Smooth muscle cell (in vitro differentiated cells): ENCODE data around the gene SERINC4. TPM values are rescaled to one million over a fixed set of nuclear protein-coding genes. Genes with fewer than 3 reads are reported as not detected.
A peak's percentile ranks its signal among the peaks of the same experiment; 100 is the strongest.

Experiments
- DNase-seq: peaks from one replicate; lab custom pipeline; 2025; ENCODE audit not compliant: unreplicated experiment; lab: John Stamatoyannopoulos, UW
- H2AFZ ChIP-seq: fragments of 200-600 bp; sonication (generic); 2 replicates; pipeline ENCODE4 v1.6.0; 2016; ENCODE audit warnings: antibody characterized with exemption, low read depth, mild to moderate bottlenecking
- H3F3A ChIP-seq: fragments of 200-600 bp; sonication (generic); 2 replicates; pipeline ENCODE4 v1.6.0; 2017; ENCODE audit warnings: antibody characterized with exemption, low read depth
- H3K27ac ChIP-seq: fragments of 200-600 bp; sonication (generic); 2 replicates; pipeline ENCODE4 v1.5.1; 2016; ENCODE audit warnings: low read depth, mild to moderate bottlenecking
- H3K27me3 ChIP-seq: fragments of 200-600 bp; sonication (generic); 2 replicates; pipeline ENCODE4 v1.6.1; 2016; ENCODE audit warnings: low read depth, mild to moderate bottlenecking
- H3K36me3 ChIP-seq: fragments of 200-600 bp; sonication (generic); 2 replicates; pipeline ENCODE4 v1.5.1; 2016; ENCODE audit warnings: low read depth
- H3K4me1 ChIP-seq: fragments of 200-600 bp; sonication (generic); 2 replicates; pipeline ENCODE4 v1.5.1; 2016; ENCODE audit warnings: low read depth
- H3K4me2 ChIP-seq: fragments of 200-600 bp; sonication (generic); 2 replicates; pipeline ENCODE4 v1.6.0; 2016; ENCODE audit warnings: mild to moderate bottlenecking
- H3K4me3 ChIP-seq: fragments of 200-600 bp; sonication (generic); 2 replicates; pipeline ENCODE4 v1.5.1; 2016; ENCODE audit warnings: mild to moderate bottlenecking
- H3K79me2 ChIP-seq: fragments of 200-600 bp; sonication (generic); 2 replicates; pipeline ENCODE4 v1.6.0; 2016; ENCODE audit warnings: low read depth, mild to moderate bottlenecking
- H3K9ac ChIP-seq: fragments of 200-600 bp; sonication (generic); 2 replicates; pipeline ENCODE4 v1.6.0; 2016; ENCODE audit warnings: low read depth
- H3K9me3 ChIP-seq: fragments of 200-600 bp; sonication (generic); replicated peaks from 2 replicates; pipeline ENCODE4 v1.5.1; 2016; ENCODE audit warnings: low read depth
- H4K20me1 ChIP-seq: fragments of 200-600 bp; sonication (generic); 2 replicates; pipeline ENCODE4 v1.6.0; 2016; ENCODE audit warnings: low read depth
- WGBS: methylation state at CpG from one replicate; pipeline ENCODE4 v1.1.7; 2016; ENCODE audit warnings: low lambda C conversion rate; 5-methylcytosine and 5-hydroxymethylcytosine counted together
- polyA plus RNA-seq: library from polyadenylated mRNA; unstranded; fragments of >200 nt; fragmentation: Nextera tagmentation; extraction: Ambion mirVana; gene quantifications from 2 replicates; pipeline ENCODE4 v1.2.1, GENCODE V29; 2016
- total RNA-seq: library from RNA; depleted of rRNA; stranded (reverse); fragments of >200 nt; gene quantifications from 2 replicates; pipeline ENCODE4 v1.2.3, GENCODE V29; 2014
- TF ChIP-seq, protein P1 (sequence below): fragments of 200-600 bp; sonication (generic); IDR thresholded peaks from 2 replicates; pipeline ENCODE4 v1.5.1; 2017; ENCODE audit warnings: borderline replicate concordance, mild to moderate bottlenecking, antibody characterized with exemption; ENCODE audit not compliant: insufficient read depth, poor library complexity, severe bottlenecking

Gene SERINC4
- total and polyA plus RNA-seq, 2 experiments from 2014 or later = 0.17 TPM; not detected in 1

- Histone ChIP-seq H3K27me3 (no peaks in the 10 kb centered on the region), H3K4me2 (no peak overlapping the region), H3K4me3 (no peak overlapping the region), H3K36me3 (peaks cover 4% of the 10 kb centered on the region), H3K79me2 (peaks cover 33% of the 10 kb centered on the region), H4K20me1 (peaks cover 40% of the 10 kb centered on the region), H3K4me1 (peaks cover 26% of the 10 kb centered on the region), H3K9ac (no peak overlapping the region), H2AFZ (no peak overlapping the region), H3F3A (peaks cover 58% of the 10 kb centered on the region), H3K9me3 (no peaks in the 10 kb centered on the region), H3K27ac (peak overlapping the region; percentile 43)
- 91% methylated on average over 16 of the region's 16 CpGs for WGBS
- TF ChIP-seq, protein P1, sequence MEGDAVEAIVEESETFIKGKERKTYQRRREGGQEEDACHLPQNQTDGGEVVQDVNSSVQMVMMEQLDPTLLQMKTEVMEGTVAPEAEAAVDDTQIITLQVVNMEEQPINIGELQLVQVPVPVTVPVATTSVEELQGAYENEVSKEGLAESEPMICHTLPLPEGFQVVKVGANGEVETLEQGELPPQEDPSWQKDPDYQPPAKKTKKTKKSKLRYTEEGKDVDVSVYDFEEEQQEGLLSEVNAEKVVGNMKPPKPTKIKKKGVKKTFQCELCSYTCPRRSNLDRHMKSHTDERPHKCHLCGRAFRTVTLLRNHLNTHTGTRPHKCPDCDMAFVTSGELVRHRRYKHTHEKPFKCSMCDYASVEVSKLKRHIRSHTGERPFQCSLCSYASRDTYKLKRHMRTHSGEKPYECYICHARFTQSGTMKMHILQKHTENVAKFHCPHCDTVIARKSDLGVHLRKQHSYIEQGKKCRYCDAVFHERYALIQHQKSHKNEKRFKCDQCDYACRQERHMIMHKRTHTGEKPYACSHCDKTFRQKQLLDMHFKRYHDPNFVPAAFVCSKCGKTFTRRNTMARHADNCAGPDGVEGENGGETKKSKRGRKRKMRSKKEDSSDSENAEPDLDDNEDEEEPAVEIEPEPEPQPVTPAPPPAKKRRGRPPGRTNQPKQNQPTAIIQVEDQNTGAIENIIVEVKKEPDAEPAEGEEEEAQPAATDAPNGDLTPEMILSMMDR = no peak
- DNase-seq = no peak
Measured at GRCh38 chr15:43799209-43799944, 643 bp downstream of the SERINC4 start.

DNA sequence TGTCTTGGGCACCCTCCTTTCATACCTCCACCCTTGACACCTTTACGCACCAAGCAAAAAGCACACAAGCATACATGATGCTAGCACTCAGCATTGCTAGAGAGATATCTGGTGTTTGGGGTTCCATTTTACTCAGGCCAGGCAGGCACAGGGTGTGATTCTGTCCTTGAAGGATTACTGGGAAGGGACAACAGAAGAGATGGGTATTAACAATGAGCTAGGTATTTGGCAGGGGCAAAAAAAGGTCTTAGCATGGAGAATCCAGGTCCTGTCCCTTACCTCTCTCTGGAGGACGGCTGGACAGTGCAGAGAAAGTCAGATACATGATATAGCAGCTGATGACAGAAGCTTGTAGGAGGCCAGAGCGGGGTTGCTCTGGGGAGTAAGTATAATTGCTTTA is 3.5 kb downstream of the SERINC4 start:
- no peak overlapping the region for H3K4me2 ChIP-seq
- H3K27ac ChIP-seq = peak overlapping the region; percentile 6
- peaks cover 39% of the 10 kb centered on the region for H3K4me1 ChIP-seq
- no peak overlapping the region for H3K9ac ChIP-seq
- H4K20me1 ChIP-seq = peaks cover 58% of the 10 kb centered on the region
- 96% methylated on average over 3 of the region's 3 CpGs for WGBS
- H3K79me2 ChIP-seq = peaks cover 49% of the 10 kb centered on the region
- no peak overlapping the region for H3K4me3 ChIP-seq
- TF ChIP-seq, protein P1 = no peak
- no peak for DNase-seq
- H3K36me3 ChIP-seq = no peaks in the 10 kb centered on the region
- H2AFZ ChIP-seq = no peak overlapping the region
- H3F3A ChIP-seq = peaks cover 55% of the 10 kb centered on the region
- no peaks in the 10 kb centered on the region for H3K9me3 ChIP-seq
- H3K27me3 ChIP-seq = no peaks in the 10 kb centered on the region

- no peaks in the 10 kb centered on the region for H3K36me3 ChIP-seq
- H4K20me1 ChIP-seq = peaks cover 58% of the 10 kb centered on the region
- no peak overlapping the region for H3K4me2 ChIP-seq
- peaks cover 53% of the 10 kb centered on the region for H3F3A ChIP-seq
- no peak for DNase-seq
- no peaks in the 10 kb centered on the region for H3K9me3 ChIP-seq
- H3K9ac ChIP-seq = no peak overlapping the region
- H3K4me3 ChIP-seq = no peak overlapping the region
- H3K79me2 ChIP-seq = peaks cover 44% of the 10 kb centered on the region
- peaks cover 35% of the 10 kb centered on the region for H3K4me1 ChIP-seq
- peak overlapping the region; percentile 97 for H3K27ac ChIP-seq
- no peaks in the 10 kb centered on the region for H3K27me3 ChIP-seq
- no peak overlapping the region for H2AFZ ChIP-seq
- TF ChIP-seq, protein P1 = no peak
Measured at GRCh38 chr15:43795997-43796396, 4.0 kb downstream of the SERINC4 start.

GRCh38 chr15:43795197-43795596 is 4.8 kb downstream of the SERINC4 start:
- Histone ChIP-seq H3F3A (peaks cover 50% of the 10 kb centered on the region), H3K4me1 (peaks cover 33% of the 10 kb centered on the region), H3K9ac (no peak overlapping the region), H3K4me2 (peak overlapping the region; percentile 98), H2AFZ (no peak overlapping the region), H3K9me3 (no peaks in the 10 kb centered on the region), H3K27ac (peak overlapping the region; percentile 97), H4K20me1 (peaks cover 58% of the 10 kb centered on the region), H3K79me2 (peaks cover 38% of the 10 kb centered on the region), H3K36me3 (no peaks in the 10 kb centered on the region), H3K27me3 (no peaks in the 10 kb centered on the region), H3K4me3 (no peak overlapping the region)
- 100% methylated on average over 2 of the region's 2 CpGs for WGBS
- DNase-seq = no peak
- TF ChIP-seq, protein P1 = no peak
